Esophagus squamous epithelium (tissue), 5 donors: ENCODE data around the gene LRP8. TPM values are rescaled to one million over a fixed set of nuclear protein-coding genes. Genes with fewer than 3 reads are reported as not detected.

Experiments
- DNase-seq: peaks from one replicate; lab custom pipeline; 2025; lab: John Stamatoyannopoulos, UW
- H3K27ac ChIP-seq, 4 donors: fragments of 200-600 bp; sonication (generic); one replicate each; pipeline ENCODE4 v1.5.1; 2016 to 2019; ENCODE audit warnings: mild to moderate bottlenecking in 1 of 4
- H3K27me3 ChIP-seq, 4 donors: fragments of 200-600 bp; sonication (generic); 1 replicate in 3 of 4; 2 replicates in 1 of 4; pipeline versions ENCODE4 v1.5.1 to v1.6.0; 2017 to 2021; ENCODE audit warnings: antibody characterized with exemption in 1 of 4
- H3K36me3 ChIP-seq, 3 donors: fragments of 200-600 bp; sonication (generic); one replicate each; pipeline ENCODE4 v1.5.1; 2016 to 2019
- H3K4me1 ChIP-seq, 3 donors: fragments of 200-600 bp; sonication (generic); one replicate each; pipeline ENCODE4 v1.5.1; 2017 to 2019
- H3K4me3 ChIP-seq, 4 donors: fragments of 200-600 bp; sonication (generic); 1 replicate in 3 of 4; 2 replicates in 1 of 4; pipeline ENCODE4 v1.5.1; 2016 to 2019; ENCODE audit warnings: mild to moderate bottlenecking in 2 of 4, moderate library complexity in 1 of 4
- H3K9me3 ChIP-seq, 3 donors: fragments of 200-600 bp; sonication (generic); one replicate each; pipeline ENCODE4 v1.5.1; 2016 to 2019
- CTCF ChIP-seq, 6 experiments: fragments of 450-650 bp in 4 of 6; fragments of 200-600 bp in 2 of 6; sonication (generic) in 2 of 6; IDR thresholded peaks; one replicate each; pipeline ENCODE4 v1.5.1; 2016 to 2019; ENCODE audit warnings: antibody characterized with exemption in 6 of 6, mild to moderate bottlenecking in 4 of 6, moderate library complexity in 4 of 6
- POLR2A ChIP-seq, 4 donors: fragments of 450-650 bp; IDR thresholded peaks; one replicate each; pipeline ENCODE4 v1.6.1; 2017; ENCODE audit warnings: antibody characterized with exemption in 4 of 4, mild to moderate bottlenecking in 4 of 4, moderate library complexity in 3 of 4
- WGBS, 2 donors: methylation state at CpG; one replicate each; pipeline ENCODE4 v1.1.5; 2018; 5-methylcytosine and 5-hydroxymethylcytosine counted together
- intact Hi-C: fragments of 100-400 bp; cut with DNase I; formaldehyde crosslinking; loops from one replicate; pipeline ENCODE4 v1.15.0; 2022
- total RNA-seq, 4 donors: library from RNA; depleted of rRNA; stranded (reverse); fragments of >200 nt; gene quantifications; one replicate each; pipeline ENCODE4 v1.1.0, GENCODE V29; 2016
- donor health status: DM: yes; HTN: yes; CAD: no.

LRP8 gene
- total RNA-seq, 4 donors from 2014 or later = 15.3 to 39.6 (median 18.8) TPM

GRCh38 chr1:53292690-53293089 is 35.2 kb downstream of the LRP8 start:
- DNase-seq = no peak
- H3K4me3 ChIP-seq = no peak overlapping the region
- H3K36me3 ChIP-seq = peaks cover 0 to 15% (median 0%) of the 10 kb centered on the region in 3 donors
- H3K27me3 ChIP-seq = no peaks in the 10 kb centered on the region
- 100% methylated on average over 1 of the region's 2 CpGs; no CpG with 5 or more reads in 1 of the 2 donors for WGBS, 2 donors
- H3K9me3 ChIP-seq = no peaks in the 10 kb centered on the region
- intact Hi-C loops = no loop called here
- H3K4me1 ChIP-seq = peaks cover 0 to 34% (median 14%) of the 10 kb centered on the region in 3 donors
- H3K27ac ChIP-seq = peak overlapping the region in 1 of 4 donors; percentile 57
- TF ChIP-seq POLR2A (IDR thresholded peaks at IDR 0.05) (no peak), CTCF (IDR thresholded peaks at IDR 0.05) (no peak)

- 96 to 100% methylated on average over 2 of the region's 2 CpGs for WGBS, 2 donors
- Histone ChIP-seq H3K36me3 (peaks cover 0 to 22% (median 0%) of the 10 kb centered on the region in 3 donors), H3K27me3 (no peaks in the 10 kb centered on the region), H3K27ac (no peak overlapping the region), H3K9me3 (no peaks in the 10 kb centered on the region), H3K4me3 (no peak overlapping the region), H3K4me1 (peaks cover 0 to 34% (median 14%) of the 10 kb centered on the region in 3 donors)
- TF ChIP-seq CTCF (IDR thresholded peaks at IDR 0.05) (no peak), POLR2A (IDR thresholded peaks at IDR 0.05) (no peak)
- intact Hi-C loops = no loop called here
- DNase-seq = no peak
Measured at GRCh38 chr1:53291574-53291973, 36.3 kb downstream of the LRP8 start.

GRCh38 chr1:53288790-53289429 is 39.0 kb downstream of the LRP8 start:
- Histone ChIP-seq H3K4me1 (peaks cover 0 to 14% (median 8%) of the 10 kb centered on the region in 3 donors), H3K27me3 (no peaks in the 10 kb centered on the region), H3K36me3 (peaks cover 0 to 36% (median 0%) of the 10 kb centered on the region in 3 donors), H3K9me3 (no peaks in the 10 kb centered on the region), H3K4me3 (no peak overlapping the region), H3K27ac (no peak overlapping the region)
- 84 to 87% methylated on average over 4 to 7 of the region's 7 CpGs for WGBS, 2 donors
- DNase-seq = no peak
- intact Hi-C loops = no loop called here
- TF ChIP-seq CTCF (IDR thresholded peaks at IDR 0.05) (no peak), POLR2A (IDR thresholded peaks at IDR 0.05) (no peak)

GRCh38 chr1:53288002-53288789 is 39.7 kb downstream of the LRP8 start:
- peaks cover 0 to 7% (median 7%) of the 10 kb centered on the region in 3 donors for H3K4me1 ChIP-seq
- H3K9me3 ChIP-seq = no peaks in the 10 kb centered on the region
- no peak overlapping the region for H3K27ac ChIP-seq
- intact Hi-C loops = no loop called here
- H3K27me3 ChIP-seq = no peaks in the 10 kb centered on the region
- no peak overlapping the region for H3K4me3 ChIP-seq
- no peak for DNase-seq
- TF ChIP-seq CTCF (IDR thresholded peaks at IDR 0.05) (no peak), POLR2A (IDR thresholded peaks at IDR 0.05) (no peak)
- WGBS, 2 donors = 70 to 80% methylated on average over 12 to 15 of the region's 18 CpGs
- H3K36me3 ChIP-seq = peaks cover 0 to 36% (median 0%) of the 10 kb centered on the region in 3 donors

- no peaks in the 10 kb centered on the region for H3K27me3 ChIP-seq
- no peak for TF ChIP-seq CTCF (IDR thresholded peaks at IDR 0.05)
- TF ChIP-seq POLR2A (IDR thresholded peaks at IDR 0.05) = no peak
- H3K4me3 ChIP-seq = no peak overlapping the region
- intact Hi-C loops = no loop called here
- peaks cover 0 to 36% (median 0%) of the 10 kb centered on the region in 3 donors for H3K36me3 ChIP-seq
- 71 to 77% methylated on average over 2 to 3 of the region's 4 CpGs for WGBS, 2 donors
- DNase-seq = no peak
- H3K4me1 ChIP-seq = no peaks in the 10 kb centered on the region
- no peaks in the 10 kb centered on the region for H3K9me3 ChIP-seq
- H3K27ac ChIP-seq = no peak overlapping the region
Measured at GRCh38 chr1:53286955-53287354, 40.9 kb downstream of the LRP8 start.
